HCT116 (cell line): Measurements from ENCODE around the gene OAT.
"Not testable (repeated sequence)": the region's sequence is repeated elsewhere in the genome, so short reads cannot be mapped to it uniquely, and the experiment has no call there.

ENCODE experiments used
- ATF3 ChIP-seq: IDR thresholded peaks from 2 replicates; pipeline ENCODE4 v1.6.1; 2012
- CBX3 ChIP-seq: IDR thresholded peaks from 2 replicates; pipeline ENCODE4 v1.6.1; 2012; ENCODE audit warnings: low read depth
- CTCF ChIP-seq, 3 experiments: fragments of 200-600 bp in 1 of 3; sonication (generic) in 1 of 3; IDR thresholded peaks in 2 of 3; conservative IDR thresholded peaks in 1 of 3; 2 replicates each; pipeline ENCODE4 v1.5.1; 2012 to 2017; ENCODE audit warnings: low read depth in 2 of 3, low read length in 2 of 3, antibody characterized with exemption in 1 of 3, borderline replicate concordance in 1 of 3, control low read depth in 1 of 3, mild to moderate bottlenecking in 1 of 3, mixed read lengths in 1 of 3, mixed run types in 1 of 3, moderate library complexity in 1 of 3; ENCODE audit not compliant: insufficient read depth in 1 of 3
- EZH2 ChIP-seq: fragments of 200-600 bp; sonication (generic); IDR thresholded peaks from 2 replicates; pipeline ENCODE4 v1.6.1; 2017; ENCODE audit warnings: antibody characterized with exemption, mixed run types
- EZH2phosphoT487 ChIP-seq: fragments of 200-600 bp; IDR thresholded peaks from 2 replicates; pipeline ENCODE4 v1.6.1; 2018; ENCODE audit warnings: antibody characterized with exemption, borderline replicate concordance
- POLR2A ChIP-seq: IDR thresholded peaks from 2 replicates; pipeline ENCODE4 v1.7.0; 2011; ENCODE audit warnings: borderline replicate concordance; ENCODE audit not compliant: insufficient read depth, insufficient read length; ENCODE audit errors: extremely low read depth
- POLR2AphosphoS5 ChIP-seq: IDR thresholded peaks from 2 replicates; pipeline ENCODE4 v1.6.1; 2011; ENCODE audit warnings: mild to moderate bottlenecking, low read depth, low read length, moderate library complexity
- RAD21 ChIP-seq: IDR thresholded peaks from 2 replicates; pipeline ENCODE4 v1.6.1; 2012; ENCODE audit warnings: low read depth, mild to moderate bottlenecking
- SIN3A ChIP-seq: IDR thresholded peaks from 2 replicates; pipeline ENCODE4 v1.6.1; 2012; ENCODE audit warnings: low read depth
- SP1 ChIP-seq: IDR thresholded peaks from 2 replicates; pipeline ENCODE4 v1.6.1; 2012; ENCODE audit warnings: low read depth
- YY1 ChIP-seq: IDR thresholded peaks from 2 replicates; pipeline ENCODE4 v1.6.1; 2011; ENCODE audit warnings: low read length, low read depth, moderate library complexity, mild to moderate bottlenecking; ENCODE audit not compliant: insufficient replicate concordance; ENCODE audit errors: extremely low read depth
- ZBTB33 ChIP-seq: IDR thresholded peaks from 2 replicates; pipeline ENCODE4 v1.6.1; 2011; ENCODE audit warnings: mild to moderate bottlenecking, low read length, moderate library complexity; ENCODE audit not compliant: insufficient replicate concordance; ENCODE audit errors: extremely low read depth
- ZNF274 ChIP-seq: fragments of 200-500 bp; sonication (Bioruptor generic); IDR thresholded peaks from 2 replicates; pipeline ENCODE4 v1.6.1; 2014; ENCODE audit warnings: mild to moderate bottlenecking, low read depth, low read length, inconsistent platforms
- TF ChIP-seq, protein P1 (sequence below): IDR thresholded peaks from 2 replicates; pipeline ENCODE4 v1.6.1; 2012

GRCh38 chr10:124435683-124436082 lies 17.0 kb upstream of the OAT start:
- TF ChIP-seq ZNF274; CTCF (IDR thresholded peaks at IDR 0.05 in 2 of 3, conservative IDR thresholded peaks at IDR 0.05 in 1 of 3; ENCODE audit: borderline replicate concordance in 1 of 3, insufficient read depth in 1 of 3, low read depth in 2 of 3, low read length in 2 of 3); POLR2AphosphoS5; CBX3; POLR2A; EZH2; RAD21; ZBTB33; EZH2phosphoT487; ATF3; YY1; SIN3A; SP1: not testable (repeated sequence)
- TF ChIP-seq, protein P1, sequence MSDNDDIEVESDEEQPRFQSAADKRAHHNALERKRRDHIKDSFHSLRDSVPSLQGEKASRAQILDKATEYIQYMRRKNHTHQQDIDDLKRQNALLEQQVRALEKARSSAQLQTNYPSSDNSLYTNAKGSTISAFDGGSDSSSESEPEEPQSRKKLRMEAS = not testable (repeated sequence)
